GM18505 (cell line): ENCODE measurements around the gene TMEM186.
"Not testable (repeated sequence)": the region's sequence is repeated elsewhere in the genome, so short reads cannot be mapped to it uniquely, and the experiment has no call there.

Experiments
- ATAC-seq: cut with Tn5 transposase; IDR thresholded peaks from one replicate; pipeline ENCODE4 v1.9.1; 2021; ENCODE audit not compliant: unreplicated experiment
- POLR2A ChIP-seq: IDR thresholded peaks from 4 replicates; pipeline ENCODE4 v1.6.1; 2011; ENCODE audit warnings: borderline replicate concordance; ENCODE audit not compliant: insufficient read depth, insufficient read length; ENCODE audit errors: extremely low read depth

Gene TMEM186

GRCh38 chr16:8797364-8798173 is at the start of gene TMEM186, which contains the start of gene PMM2:
TMEM186 (minus strand) TSS chr16:8797639; CDS start chr16:8797614, 25 bp downstream.
PMM2 (plus strand) TSS chr16:8797839; CDS start chr16:8797883, 44 bp downstream.
- TF ChIP-seq POLR2A: peak; percentile 89
- ATAC-seq: peak; percentile 96

GRCh38 chr16:8847145-8847544 is 49.7 kb upstream of the TMEM186 start:
- no peak for TF ChIP-seq POLR2A
- ATAC-seq: no peak

GRCh38 chr16:8846401-8846932 is 49.0 kb upstream of the TMEM186 start:
- ATAC-seq: no peak

GRCh38 chr16:8845699-8846298 is 48.4 kb upstream of the TMEM186 start:
- no peak for ATAC-seq
- TF ChIP-seq POLR2A: no peak

More at GRCh38 chr16:8846401-8846932, 49.0 kb upstream of the TMEM186 start:
- no peak for TF ChIP-seq POLR2A

- not testable (repeated sequence) for ATAC-seq
These were observed 45.9 kb upstream of the TMEM186 start for GRCh38 chr16:8843296-8843695.

- ATAC-seq: not testable (repeated sequence)
These were observed 44.6 kb upstream of the TMEM186 start for GRCh38 chr16:8842016-8842415.

- ATAC-seq: not testable (repeated sequence)
These were observed 40.2 kb upstream of the TMEM186 start for GRCh38 chr16:8837594-8837993.

- not testable (repeated sequence) for ATAC-seq
These were observed 39.4 kb upstream of the TMEM186 start for GRCh38 chr16:8836797-8837196.

GRCh38 chr16:8832717-8833105 is 35.3 kb upstream of the TMEM186 start:
- TF ChIP-seq POLR2A: no peak
- ATAC-seq: no peak

GRCh38 chr16:8831871-8832716 is 34.7 kb upstream of the TMEM186 start:
- ATAC-seq: no peak

GRCh38 chr16:8831450-8831849 is 34.0 kb upstream of the TMEM186 start:
- TF ChIP-seq POLR2A: no peak

More at GRCh38 chr16:8831871-8832716, 34.7 kb upstream of the TMEM186 start:
- no peak for TF ChIP-seq POLR2A

GRCh38 chr16:8828541-8829165 is 31.2 kb upstream of the TMEM186 start:
- no peak for ATAC-seq
- no peak for TF ChIP-seq POLR2A

More at GRCh38 chr16:8831450-8831849, 34.0 kb upstream of the TMEM186 start:
- ATAC-seq: no peak

GRCh38 chr16:8826278-8826879 is 28.9 kb upstream of the TMEM186 start:
- TF ChIP-seq POLR2A: no peak
- no peak for ATAC-seq
